Tibial nerve (tissue), 4 donors: ENCODE data around the gene TXLNA. TPM values are rescaled to one million over a fixed set of nuclear protein-coding genes. Genes with fewer than 3 reads are reported as not detected.
A peak's percentile ranks its signal among the peaks of the same experiment; 100 is the strongest.

Source experiments
- DNase-seq, 2 donors: peaks; one replicate each; pipeline ENCODE4 v3.0.0-alpha.2; 2019; ENCODE audit warnings: low spot score in 2 of 2
- H3K27ac ChIP-seq, 4 donors: fragments of 200-600 bp; sonication (generic) in 3 of 4; one replicate each; pipeline ENCODE4 v1.5.1; 2017 to 2019; ENCODE audit warnings: mild to moderate bottlenecking in 1 of 4
- H3K27me3 ChIP-seq, 2 donors: fragments of 200-600 bp; sonication (generic) in 1 of 2; one replicate each; pipeline versions ENCODE4 v1.5.1 to v1.6.0; 2017 to 2019
- H3K36me3 ChIP-seq, 3 donors: fragments of 200-600 bp; sonication (generic); one replicate each; pipeline ENCODE4 v1.5.1; 2018 to 2019
- H3K4me1 ChIP-seq, 4 donors: fragments of 200-600 bp; sonication (generic) in 3 of 4; one replicate each; pipeline ENCODE4 v1.5.1; 2017 to 2019
- H3K4me3 ChIP-seq, 4 donors: fragments of 200-600 bp; sonication (generic) in 3 of 4; one replicate each; pipeline ENCODE4 v1.5.1; 2017 to 2019; ENCODE audit warnings: mild to moderate bottlenecking in 1 of 4, moderate library complexity in 1 of 4
- H3K9me3 ChIP-seq, 4 donors: fragments of 200-600 bp; sonication (generic) in 3 of 4; one replicate each; pipeline ENCODE4 v1.5.1; 2017 to 2019
- EP300 ChIP-seq, 2 donors: sonication (generic); formaldehyde crosslinking; IDR thresholded peaks; one replicate each; pipeline ENCODE4 v1.6.1; 2017; ENCODE audit warnings: antibody characterized with exemption in 2 of 2, mild to moderate bottlenecking in 1 of 2
- POLR2A ChIP-seq, 2 donors: fragments of 450-650 bp; IDR thresholded peaks; one replicate each; pipeline ENCODE4 v1.6.1; 2017; ENCODE audit warnings: antibody characterized with exemption in 2 of 2, mild to moderate bottlenecking in 2 of 2, moderate library complexity in 2 of 2
- WGBS, 2 donors: methylation state at CpG; one replicate each; pipeline ENCODE4 v1.1.5; 2018; 5-methylcytosine and 5-hydroxymethylcytosine counted together
- total RNA-seq, 4 donors: library from RNA; depleted of rRNA; stranded (reverse); fragments of >200 nt; gene quantifications; one replicate each; pipeline ENCODE4 v1.1.0, GENCODE V29; 2016
- TF ChIP-seq, protein P1 (sequence below), 5 experiments: fragments of 200-600 bp in 3 of 5; fragments of 450-650 bp in 2 of 5; sonication (generic) in 3 of 5; IDR thresholded peaks; one replicate each; pipeline ENCODE4 v1.5.1; 2016 to 2019; ENCODE audit warnings: antibody characterized with exemption in 5 of 5, mild to moderate bottlenecking in 3 of 5, moderate library complexity in 2 of 5

Gene TXLNA
- total RNA-seq, 4 donors from 2014 or later = 41.4 to 52.0 (median 49.5) TPM

- TF ChIP-seq, protein P1, sequence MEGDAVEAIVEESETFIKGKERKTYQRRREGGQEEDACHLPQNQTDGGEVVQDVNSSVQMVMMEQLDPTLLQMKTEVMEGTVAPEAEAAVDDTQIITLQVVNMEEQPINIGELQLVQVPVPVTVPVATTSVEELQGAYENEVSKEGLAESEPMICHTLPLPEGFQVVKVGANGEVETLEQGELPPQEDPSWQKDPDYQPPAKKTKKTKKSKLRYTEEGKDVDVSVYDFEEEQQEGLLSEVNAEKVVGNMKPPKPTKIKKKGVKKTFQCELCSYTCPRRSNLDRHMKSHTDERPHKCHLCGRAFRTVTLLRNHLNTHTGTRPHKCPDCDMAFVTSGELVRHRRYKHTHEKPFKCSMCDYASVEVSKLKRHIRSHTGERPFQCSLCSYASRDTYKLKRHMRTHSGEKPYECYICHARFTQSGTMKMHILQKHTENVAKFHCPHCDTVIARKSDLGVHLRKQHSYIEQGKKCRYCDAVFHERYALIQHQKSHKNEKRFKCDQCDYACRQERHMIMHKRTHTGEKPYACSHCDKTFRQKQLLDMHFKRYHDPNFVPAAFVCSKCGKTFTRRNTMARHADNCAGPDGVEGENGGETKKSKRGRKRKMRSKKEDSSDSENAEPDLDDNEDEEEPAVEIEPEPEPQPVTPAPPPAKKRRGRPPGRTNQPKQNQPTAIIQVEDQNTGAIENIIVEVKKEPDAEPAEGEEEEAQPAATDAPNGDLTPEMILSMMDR (IDR thresholded peaks at IDR 0.05) = no peak
- no peak for TF ChIP-seq POLR2A (IDR thresholded peaks at IDR 0.05)
- peak; percentile 71 to 77 for TF ChIP-seq EP300 (IDR thresholded peaks at IDR 0.05)
- no peaks in the 10 kb centered on the region for H3K36me3 ChIP-seq
- DNase-seq = peak in 1 of 2 donors; percentile 40
- H3K27me3 ChIP-seq = no peaks in the 10 kb centered on the region
- no peak within 1 kb of the TSS for H3K4me3 ChIP-seq
- WGBS, 2 donors = 18 to 33% methylated on average over 3 of the region's 3 CpGs
- peaks cover 0 to 41% (median 29%) of the 10 kb centered on the region in 4 donors for H3K4me1 ChIP-seq
- H3K27ac ChIP-seq = peak within 1 kb of the TSS in 3 of 4 donors; percentile 53 to 62 (median 56)
- no peaks in the 10 kb centered on the region for H3K9me3 ChIP-seq
Observed at GRCh38 chr1:32246888-32247273, 67.4 kb downstream of the TXLNA start, which contains the start of gene FAM167B. TSS of gene FAM167B (plus strand) at chr1:32247222. CDS start at chr1:32247422, 200 bp downstream.

GRCh38 chr1:32247452-32247851 is 68.0 kb downstream of the TXLNA start:
- H3K36me3 ChIP-seq = no peaks in the 10 kb centered on the region
- no peaks in the 10 kb centered on the region for H3K9me3 ChIP-seq
- DNase-seq = no peak
- H3K27ac ChIP-seq = peak overlapping the region in 3 of 4 donors; percentile 53 to 62 (median 56)
- H3K4me1 ChIP-seq = peaks cover 0 to 38% (median 27%) of the 10 kb centered on the region in 4 donors
- no peak for TF ChIP-seq POLR2A (IDR thresholded peaks at IDR 0.05)
- TF ChIP-seq EP300 (IDR thresholded peaks at IDR 0.05) = no peak
- TF ChIP-seq, protein P1 (IDR thresholded peaks at IDR 0.05) = no peak
- 69 to 76% methylated on average over 6 to 12 of the region's 12 CpGs for WGBS, 2 donors
- H3K4me3 ChIP-seq = no peak overlapping the region
- H3K27me3 ChIP-seq = no peaks in the 10 kb centered on the region

Other genes starting within 250 kb of the TXLNA start
- gene PTP4A2, start 241.3 kb upstream of the TXLNA start, total RNA-seq = 100 to 1,000 TPM; 127 to 184 (median 159) TPM
- 10 to 100 TPM; 61.5 to 92.6 (median 78.6) TPM for gene KHDRBS1, start 165.8 kb upstream of the TXLNA start, total RNA-seq
- 10 to 100 TPM in 2 of 4 donors, 1 to 10 TPM in 2; 3.7 to 13.2 (median 7.3) TPM for gene TMEM39B, start 106.7 kb upstream of the TXLNA start, total RNA-seq
- gene KPNA6, start 71.6 kb upstream of the TXLNA start, total RNA-seq = 10 to 100 TPM; 30.3 to 39.3 (median 33.5) TPM
- gene CCDC28B, start 20.9 kb downstream of the TXLNA start, total RNA-seq = 10 to 100 TPM in 1 of 4 donors, 1 to 10 TPM in 3; 2.7 to 12.0 (median 6.2) TPM
- gene IQCC, start 26.0 kb downstream of the TXLNA start, total RNA-seq = 1 to 10 TPM; 2.4 to 4.7 (median 3.7) TPM
- gene DCDC2B, start 29.4 kb downstream of the TXLNA start, total RNA-seq = not detected
- 10 to 100 TPM; 22.5 to 29.0 (median 26.3) TPM for gene TMEM234, start 42.7 kb downstream of the TXLNA start, total RNA-seq
- gene EIF3I, start 42.7 kb downstream of the TXLNA start, total RNA-seq = 100 to 1,000 TPM; 121 to 172 (median 152) TPM
- 1 to 10 TPM; 1.4 to 5.4 (median 3.5) TPM for gene FAM167B, start 67.5 kb downstream of the TXLNA start, total RNA-seq
- gene LCK, start 71.6 kb downstream of the TXLNA start, total RNA-seq = 1 to 10 TPM; 1.1 to 6.9 (median 2.0) TPM
- 10 to 100 TPM; 40.4 to 51.6 (median 47.1) TPM for gene HDAC1, start 112.4 kb downstream of the TXLNA start, total RNA-seq
- 10 to 100 TPM; 42.4 to 61.2 (median 45.0) TPM for gene MARCKSL1, start 156.6 kb downstream of the TXLNA start, total RNA-seq
- gene FAM229A, start 182.8 kb downstream of the TXLNA start, total RNA-seq = 10 to 100 TPM in 3 of 4 donors, 1 to 10 TPM in 1; 9.4 to 23.5 (median 16.3) TPM
- 1 to 10 TPM in 3 of 4 donors, under 1 TPM in 1; 0.44 to 1.5 (median 1.2) TPM for gene TSSK3, start 182.9 kb downstream of the TXLNA start, total RNA-seq
- gene BSDC1, start 214.8 kb downstream of the TXLNA start, total RNA-seq = 10 to 100 TPM; 60.6 to 88.7 (median 83.8) TPM